ENCODE measurements around the gene IQCF5.

The IQCF5 gene

GRCh38 chr3:51891242-51892039 lies 16.0 kb upstream of the IQCF5 start:
- no peaks in the 10 kb centered on the region for H3K9me3 ChIP-seq (ENCODE audit: control insufficient read depth in 2 of 2, low read length in 2 of 2)
- H3K9ac ChIP-seq (ENCODE audit: low read length in 2 of 2) = no peak overlapping the region
- H3K27ac ChIP-seq (ENCODE audit: low read length) = no peak overlapping the region
- peaks cover 2 to 6% of the 10 kb centered on the region in 2 donors for H3K27me3 ChIP-seq (ENCODE audit: control insufficient read depth in 1 of 2, insufficient read depth in 2 of 2, low read length in 2 of 2)
- no peaks in the 10 kb centered on the region for H3K4me1 ChIP-seq (ENCODE audit: control insufficient read depth, insufficient read depth, low read length)
- no peaks in the 10 kb centered on the region for H3K36me3 ChIP-seq (ENCODE audit: control insufficient read depth in 2 of 2, insufficient read depth in 2 of 2, low read length in 2 of 2)
- no peak overlapping the region for H3K4me3 ChIP-seq (ENCODE audit: low read length in 2 of 2)

GRCh38 chr3:51888463-51889105 lies 13.2 kb upstream of the IQCF5 start:
- H3K9ac ChIP-seq (ENCODE audit: low read length in 2 of 2) = no peak overlapping the region
- H3K27me3 ChIP-seq (ENCODE audit: control insufficient read depth in 1 of 2, insufficient read depth in 2 of 2, low read length in 2 of 2) = peaks cover 0 to 2% of the 10 kb centered on the region in 2 donors
- H3K36me3 ChIP-seq (ENCODE audit: control insufficient read depth in 2 of 2, insufficient read depth in 2 of 2, low read length in 2 of 2) = no peaks in the 10 kb centered on the region
- no peaks in the 10 kb centered on the region for H3K4me1 ChIP-seq (ENCODE audit: control insufficient read depth, insufficient read depth, low read length)
- H3K27ac ChIP-seq (ENCODE audit: low read length) = no peak overlapping the region
- no peaks in the 10 kb centered on the region for H3K9me3 ChIP-seq (ENCODE audit: control insufficient read depth in 2 of 2, low read length in 2 of 2)
- H3K4me3 ChIP-seq (ENCODE audit: low read length in 2 of 2) = no peak overlapping the region

GRCh38 chr3:51887620-51888019 lies 12.2 kb upstream of the IQCF5 start:
- Histone ChIP-seq H3K27ac (ENCODE audit: low read length) (no peak overlapping the region), H3K27me3 (ENCODE audit: control insufficient read depth in 1 of 2, insufficient read depth in 2 of 2, low read length in 2 of 2) (peaks cover 0 to 2% of the 10 kb centered on the region in 2 donors), H3K36me3 (ENCODE audit: control insufficient read depth in 2 of 2, insufficient read depth in 2 of 2, low read length in 2 of 2) (no peaks in the 10 kb centered on the region), H3K4me1 (ENCODE audit: control insufficient read depth, insufficient read depth, low read length) (no peaks in the 10 kb centered on the region), H3K9ac (ENCODE audit: low read length in 2 of 2) (no peak overlapping the region), H3K9me3 (ENCODE audit: control insufficient read depth in 2 of 2, low read length in 2 of 2) (no peaks in the 10 kb centered on the region), H3K4me3 (ENCODE audit: low read length in 2 of 2) (no peak overlapping the region)

- H3K4me1 ChIP-seq (ENCODE audit: control insufficient read depth, insufficient read depth, low read length) = no peaks in the 10 kb centered on the region
- H3K27me3 ChIP-seq (ENCODE audit: control insufficient read depth in 1 of 2, insufficient read depth in 2 of 2, low read length in 2 of 2) = no peaks in the 10 kb centered on the region
- no peak overlapping the region for H3K27ac ChIP-seq (ENCODE audit: low read length)
Observed at GRCh38 chr3:51886447-51886846, 11.0 kb upstream of the IQCF5 start.

GRCh38 chr3:51879937-51880336 lies 4.5 kb upstream of the IQCF5 start:
- H3K27ac ChIP-seq (ENCODE audit: low read length) = no peak overlapping the region
- H3K9ac ChIP-seq (ENCODE audit: low read length in 2 of 2) = no peak overlapping the region
- no peaks in the 10 kb centered on the region for H3K36me3 ChIP-seq (ENCODE audit: control insufficient read depth in 2 of 2, insufficient read depth in 2 of 2, low read length in 2 of 2)
- no peaks in the 10 kb centered on the region for H3K27me3 ChIP-seq (ENCODE audit: control insufficient read depth in 1 of 2, insufficient read depth in 2 of 2, low read length in 2 of 2)
- H3K4me1 ChIP-seq (ENCODE audit: control insufficient read depth, insufficient read depth, low read length) = no peaks in the 10 kb centered on the region
- no peaks in the 10 kb centered on the region for H3K9me3 ChIP-seq (ENCODE audit: control insufficient read depth in 2 of 2, low read length in 2 of 2)
- no peak overlapping the region for H3K4me3 ChIP-seq (ENCODE audit: low read length in 2 of 2)

More at GRCh38 chr3:51886447-51886846, 11.0 kb upstream of the IQCF5 start:
- H3K9ac ChIP-seq (ENCODE audit: low read length in 2 of 2) = no peak overlapping the region
- H3K9me3 ChIP-seq (ENCODE audit: control insufficient read depth in 2 of 2, low read length in 2 of 2) = no peaks in the 10 kb centered on the region
- H3K36me3 ChIP-seq (ENCODE audit: control insufficient read depth in 2 of 2, insufficient read depth in 2 of 2, low read length in 2 of 2) = no peaks in the 10 kb centered on the region
- no peak overlapping the region for H3K4me3 ChIP-seq (ENCODE audit: low read length in 2 of 2)

GRCh38 chr3:51876186-51876585 lies 785 bp upstream of the IQCF5 start:
- no peak overlapping the region for H3K9ac ChIP-seq (ENCODE audit: low read length in 2 of 2)
- no peak overlapping the region for H3K27ac ChIP-seq (ENCODE audit: low read length)
- no peak overlapping the region for H3K4me3 ChIP-seq (ENCODE audit: low read length in 2 of 2)
- H3K4me1 ChIP-seq (ENCODE audit: control insufficient read depth, insufficient read depth, low read length) = no peaks in the 10 kb centered on the region
- H3K36me3 ChIP-seq (ENCODE audit: control insufficient read depth in 2 of 2, insufficient read depth in 2 of 2, low read length in 2 of 2) = no peaks in the 10 kb centered on the region
- H3K9me3 ChIP-seq (ENCODE audit: control insufficient read depth in 2 of 2, low read length in 2 of 2) = no peaks in the 10 kb centered on the region
- H3K27me3 ChIP-seq (ENCODE audit: control insufficient read depth in 1 of 2, insufficient read depth in 2 of 2, low read length in 2 of 2) = peaks cover 0 to 3% of the 10 kb centered on the region in 2 donors

- no peak overlapping the region for H3K27ac ChIP-seq (ENCODE audit: low read length)
- no peak overlapping the region for H3K4me3 ChIP-seq (ENCODE audit: low read length in 2 of 2)
- H3K36me3 ChIP-seq (ENCODE audit: control insufficient read depth in 2 of 2, insufficient read depth in 2 of 2, low read length in 2 of 2) = no peaks in the 10 kb centered on the region
- no peaks in the 10 kb centered on the region for H3K9me3 ChIP-seq (ENCODE audit: control insufficient read depth in 2 of 2, low read length in 2 of 2)
- H3K9ac ChIP-seq (ENCODE audit: low read length in 2 of 2) = no peak overlapping the region
- no peaks in the 10 kb centered on the region for H3K4me1 ChIP-seq (ENCODE audit: control insufficient read depth, insufficient read depth, low read length)
- peaks cover 0 to 3% of the 10 kb centered on the region in 2 donors for H3K27me3 ChIP-seq (ENCODE audit: control insufficient read depth in 1 of 2, insufficient read depth in 2 of 2, low read length in 2 of 2)
Observed at GRCh38 chr3:51874889-51875288, 512 bp downstream of the IQCF5 start.

- H3K27me3 ChIP-seq (ENCODE audit: control insufficient read depth in 1 of 2, insufficient read depth in 2 of 2, low read length in 2 of 2) = peaks cover 0 to 3% of the 10 kb centered on the region in 2 donors
- H3K36me3 ChIP-seq (ENCODE audit: control insufficient read depth in 2 of 2, insufficient read depth in 2 of 2, low read length in 2 of 2) = no peaks in the 10 kb centered on the region
- no peak overlapping the region for H3K9ac ChIP-seq (ENCODE audit: low read length in 2 of 2)
- H3K27ac ChIP-seq (ENCODE audit: low read length) = no peak overlapping the region
- H3K4me1 ChIP-seq (ENCODE audit: control insufficient read depth, insufficient read depth, low read length) = no peaks in the 10 kb centered on the region
- no peaks in the 10 kb centered on the region for H3K9me3 ChIP-seq (ENCODE audit: control insufficient read depth in 2 of 2, low read length in 2 of 2)
- no peak overlapping the region for H3K4me3 ChIP-seq (ENCODE audit: low read length in 2 of 2)
Observed at GRCh38 chr3:51874411-51874810, 990 bp downstream of the IQCF5 start.

- H3K4me3 ChIP-seq (ENCODE audit: low read length in 2 of 2) = no peak overlapping the region
- peaks cover 0 to 3% of the 10 kb centered on the region in 2 donors for H3K27me3 ChIP-seq (ENCODE audit: control insufficient read depth in 1 of 2, insufficient read depth in 2 of 2, low read length in 2 of 2)
- no peaks in the 10 kb centered on the region for H3K36me3 ChIP-seq (ENCODE audit: control insufficient read depth in 2 of 2, insufficient read depth in 2 of 2, low read length in 2 of 2)
- no peak overlapping the region for H3K9ac ChIP-seq (ENCODE audit: low read length in 2 of 2)
- H3K4me1 ChIP-seq (ENCODE audit: control insufficient read depth, insufficient read depth, low read length) = no peaks in the 10 kb centered on the region
- no peaks in the 10 kb centered on the region for H3K9me3 ChIP-seq (ENCODE audit: control insufficient read depth in 2 of 2, low read length in 2 of 2)
- no peak overlapping the region for H3K27ac ChIP-seq (ENCODE audit: low read length)
Observed at GRCh38 chr3:51873876-51874275, 1.5 kb downstream of the IQCF5 start.

- Histone ChIP-seq H3K36me3 (ENCODE audit: control insufficient read depth in 2 of 2, insufficient read depth in 2 of 2, low read length in 2 of 2) (no peaks in the 10 kb centered on the region), H3K27me3 (ENCODE audit: control insufficient read depth in 1 of 2, insufficient read depth in 2 of 2, low read length in 2 of 2) (peaks cover 0 to 3% of the 10 kb centered on the region in 2 donors), H3K4me1 (ENCODE audit: control insufficient read depth, insufficient read depth, low read length) (no peaks in the 10 kb centered on the region), H3K27ac (ENCODE audit: low read length) (no peak overlapping the region), H3K9ac (ENCODE audit: low read length in 2 of 2) (no peak overlapping the region), H3K9me3 (ENCODE audit: control insufficient read depth in 2 of 2, low read length in 2 of 2) (no peaks in the 10 kb centered on the region), H3K4me3 (ENCODE audit: low read length in 2 of 2) (no peak overlapping the region)
Observed at GRCh38 chr3:51873253-51873766, 2.1 kb downstream of the IQCF5 start.

- Histone ChIP-seq H3K27ac (ENCODE audit: low read length) (no peak overlapping the region), H3K9ac (ENCODE audit: low read length in 2 of 2) (no peak overlapping the region), H3K4me3 (ENCODE audit: low read length in 2 of 2) (no peak overlapping the region), H3K9me3 (ENCODE audit: control insufficient read depth in 2 of 2, low read length in 2 of 2) (no peaks in the 10 kb centered on the region), H3K36me3 (ENCODE audit: control insufficient read depth in 2 of 2, insufficient read depth in 2 of 2, low read length in 2 of 2) (no peaks in the 10 kb centered on the region), H3K27me3 (ENCODE audit: control insufficient read depth in 1 of 2, insufficient read depth in 2 of 2, low read length in 2 of 2) (no peaks in the 10 kb centered on the region), H3K4me1 (ENCODE audit: control insufficient read depth, insufficient read depth, low read length) (no peaks in the 10 kb centered on the region)
Observed at GRCh38 chr3:51869304-51869703, 6.1 kb downstream of the IQCF5 start.

All from stomach smooth muscle (tissue), 2 donors.